SK-N-SH (cell line): ENCODE results near the gene SNAI3. TPM values are rescaled to one million over a fixed set of nuclear protein-coding genes. Genes with fewer than 3 reads are reported as not detected.

ENCODE experiments used
- CTCF ChIA-PET: fragments of 300-600, 350-600 bp; formaldehyde crosslinking; extraction: SDS; loops from one replicate; lab custom pipeline; 2021; lab: Yijun Ruan, JAX
- POLR2A ChIA-PET: fragments of 350-600 bp; sonication (Branson Sonifier 250); formaldehyde crosslinking; extraction: SDS; loops from one replicate; lab custom pipeline; 2020; ENCODE audit warnings: antibody characterized with exemption, inconsistent platforms; lab: Yijun Ruan, JAX
- DNase-seq: peaks from one replicate; pipeline ENCODE4 v3.0.0; 2012
- H2AFZ ChIP-seq: fragments of 200-600 bp; sonication (generic); 2 replicates; pipeline ENCODE4 v1.8.1; 2016; ENCODE audit warnings: antibody characterized with exemption, mild to moderate bottlenecking, low read depth
- H3F3A ChIP-seq: fragments of 200-600 bp; sonication (generic); replicated peaks from 2 replicates; pipeline ENCODE3; 2016; ENCODE audit warnings: antibody characterized with exemption, mild to moderate bottlenecking; ENCODE audit not compliant: insufficient read depth
- H3K27ac ChIP-seq, 2 experiments: fragments of 200-500 bp in 1 of 2; fragments of 200-600 bp in 1 of 2; sonication (Bioruptor generic) in 1 of 2; sonication (generic), shearing (Covaris generic) in 1 of 2; 2 replicates each; pipeline versions ENCODE4 v1.5.1 to v1.6.1; 2014 to 2016; ENCODE audit warnings: low read depth in 2 of 2, inconsistent platforms in 1 of 2, low read length in 1 of 2, mild to moderate bottlenecking in 1 of 2, mixed read lengths in 1 of 2
- H3K27me3 ChIP-seq: fragments of 200-600 bp; sonication (generic), shearing (Covaris generic); 2 replicates; pipeline ENCODE4 v1.6.1; 2016; ENCODE audit warnings: mixed run types; ENCODE audit not compliant: insufficient read depth
- H3K36me3 ChIP-seq, 2 experiments: fragments of 200-500 bp in 1 of 2; fragments of 200-600 bp in 1 of 2; sonication (Bioruptor generic) in 1 of 2; sonication (generic) in 1 of 2; replicated peaks in 1 of 2; 2 replicates each; pipeline versions ENCODE3 to v1.5.1; 2014 to 2016; ENCODE audit warnings: low read length in 1 of 2, mild to moderate bottlenecking in 1 of 2; ENCODE audit not compliant: insufficient read depth in 2 of 2, control insufficient read depth in 1 of 2
- H3K4me1 ChIP-seq, 2 experiments: fragments of 200-500 bp in 1 of 2; fragments of 200-600 bp in 1 of 2; sonication (Bioruptor generic) in 1 of 2; sonication (generic), shearing (Covaris generic) in 1 of 2; 2 replicates each; pipeline versions ENCODE4 v1.5.1 to v1.6.1; 2014 to 2016; ENCODE audit warnings: low read depth in 1 of 2, low read length in 1 of 2, mixed run types in 1 of 2; ENCODE audit not compliant: insufficient read depth in 2 of 2, control insufficient read depth in 1 of 2
- H3K4me2 ChIP-seq: fragments of 200-600 bp; sonication (generic), shearing (Covaris generic); 2 replicates; pipeline ENCODE4 v1.6.1; 2017; ENCODE audit warnings: mixed run types
- H3K4me3 ChIP-seq, 2 experiments: fragments of 200-500 bp in 1 of 2; fragments of 200-600 bp in 1 of 2; sonication (Bioruptor generic) in 1 of 2; sonication (generic), shearing (Covaris generic) in 1 of 2; 2 replicates each; pipeline versions ENCODE4 v1.5.1 to v1.8.1; 2014 to 2016; ENCODE audit warnings: low read depth in 2 of 2, inconsistent platforms in 1 of 2, low read length in 1 of 2, mild to moderate bottlenecking in 1 of 2, mixed read lengths in 1 of 2, moderate library complexity in 1 of 2
- H3K79me2 ChIP-seq: fragments of 200-600 bp; sonication (generic); 2 replicates; pipeline ENCODE4 v1.8.1; 2017; ENCODE audit warnings: mild to moderate bottlenecking; ENCODE audit not compliant: insufficient read depth
- H3K9ac ChIP-seq: fragments of 200-600 bp; sonication (generic); 2 replicates; pipeline ENCODE4 v1.6.1; 2017; ENCODE audit warnings: mixed run types
- H3K9me2 ChIP-seq: fragments of 200-600 bp; sonication (generic); 2 replicates; pipeline ENCODE4 v1.6.1; 2017; ENCODE audit warnings: mixed run types
- H3K9me3 ChIP-seq: fragments of 200-600 bp; sonication (generic); 2 replicates; pipeline ENCODE4 v1.6.1; 2017; ENCODE audit warnings: mixed run types, mild to moderate bottlenecking, moderate library complexity
- H4K20me1 ChIP-seq: fragments of 200-600 bp; sonication (generic); 2 replicates; pipeline ENCODE4 v1.6.1; 2017; ENCODE audit warnings: mild to moderate bottlenecking, mixed run types; ENCODE audit not compliant: insufficient read depth
- ELF1 ChIP-seq: IDR thresholded peaks from 2 replicates; pipeline ENCODE4 v1.4.0; 2012
- EP300 ChIP-seq, 2 experiments: IDR thresholded peaks; 2 replicates each; pipeline versions ENCODE4 v1.4.0 to v1.6.1; 2012; ENCODE audit warnings: borderline replicate concordance in 1 of 2, low read depth in 1 of 2, low read length in 1 of 2
- EZH2phosphoT487 ChIP-seq: fragments of 200-600 bp; sonication (generic); IDR thresholded peaks from 2 replicates; pipeline ENCODE4 v1.6.1; 2017; ENCODE audit warnings: low read depth, mixed run types, mild to moderate bottlenecking, antibody characterized with exemption, moderate library complexity, borderline replicate concordance
- FOXJ3 ChIP-seq: sonication (generic); formaldehyde crosslinking; IDR thresholded peaks from 2 replicates; pipeline ENCODE4 v1.5.1; 2020; ENCODE audit warnings: mild to moderate bottlenecking, missing genetic modification reagents
- FOXM1 ChIP-seq: IDR thresholded peaks from 2 replicates; pipeline ENCODE4 v1.4.0; 2012; ENCODE audit warnings: low read depth, mild to moderate bottlenecking
- GATA2 ChIP-seq: sonication (generic); formaldehyde crosslinking; IDR thresholded peaks from 2 replicates; pipeline ENCODE4 v1.5.0; 2020; ENCODE audit warnings: mild to moderate bottlenecking, missing genetic modification reagents
- MXI1 ChIP-seq: IDR thresholded peaks from 2 replicates; pipeline ENCODE4 v1.6.1; 2012; ENCODE audit warnings: mild to moderate bottlenecking, low read depth, low read length, improper control_type of control experiment
- NRF1 ChIP-seq: IDR thresholded peaks from 2 replicates; pipeline ENCODE4 v1.6.1; 2012; ENCODE audit warnings: low read depth, mild to moderate bottlenecking, low read length
- RAD21 ChIP-seq: IDR thresholded peaks from 2 replicates; pipeline ENCODE4 v1.6.1; 2012; ENCODE audit warnings: mild to moderate bottlenecking, low read length
- RCOR1 ChIP-seq: fragments of 150-350 bp; IDR thresholded peaks from 2 replicates; pipeline ENCODE4 v1.6.1; 2017; ENCODE audit warnings: antibody characterized with exemption, low read length
- RFX5 ChIP-seq: IDR thresholded peaks from 2 replicates; pipeline ENCODE4 v1.6.1; 2012; ENCODE audit warnings: mild to moderate bottlenecking, improper control_type of control experiment, low read length
- RXRA ChIP-seq: IDR thresholded peaks from 2 replicates; pipeline ENCODE4 v1.4.0; 2012; ENCODE audit warnings: low read depth, mild to moderate bottlenecking, borderline replicate concordance
- SIN3A ChIP-seq: IDR thresholded peaks from 2 replicates; pipeline ENCODE4 v1.6.1; 2012; ENCODE audit warnings: low read depth, mild to moderate bottlenecking, low read length, moderate library complexity, borderline replicate concordance
- SMC3 ChIP-seq: IDR thresholded peaks from 2 replicates; pipeline ENCODE4 v1.6.1; 2012; ENCODE audit warnings: low read depth, low read length, improper control_type of control experiment
- TEAD4 ChIP-seq: IDR thresholded peaks from 2 replicates; pipeline ENCODE4 v1.4.0; 2012; ENCODE audit warnings: mild to moderate bottlenecking, borderline replicate concordance; ENCODE audit not compliant: insufficient read depth
- YY1 ChIP-seq: IDR thresholded peaks from 2 replicates; pipeline ENCODE4 v1.4.0; 2012; ENCODE audit warnings: low read depth, mild to moderate bottlenecking
- WGBS: methylation state at CpG from one replicate; pipeline ENCODE4 v1.1.6; 2017; ENCODE audit warnings: low lambda C conversion rate; 5-methylcytosine and 5-hydroxymethylcytosine counted together
- polyA plus RNA-seq, 3 experiments: library from polyadenylated mRNA; depleted of rRNA; stranded (reverse); fragments of >200 nt; gene quantifications; 2 replicates each; pipeline ENCODE4 v1.2.3, GENCODE V29; 2012
- TF ChIP-seq, protein P1 (sequence below): fragments of 200-600 bp; sonication (generic); IDR thresholded peaks from 2 replicates; pipeline ENCODE4 v1.6.1; 2017; ENCODE audit warnings: antibody characterized with exemption, mild to moderate bottlenecking, moderate library complexity
- TF ChIP-seq, protein P2 (sequence below): fragments of 150-350 bp; IDR thresholded peaks from 2 replicates; pipeline ENCODE4 v1.6.1; 2017; ENCODE audit warnings: antibody characterized with exemption, low read length, low read depth, borderline replicate concordance
- TF ChIP-seq, protein P3 (sequence below): fragments of 150-350 bp; IDR thresholded peaks from 2 replicates; pipeline ENCODE4 v1.6.1; 2016; ENCODE audit warnings: mild to moderate bottlenecking, low read depth, low read length
- TF ChIP-seq, protein P4 (sequence below): IDR thresholded peaks from 2 replicates; pipeline ENCODE4 v1.4.0; 2012; ENCODE audit warnings: low read depth, borderline replicate concordance

The SNAI3 gene
- polyA plus RNA-seq, 1 of the 3 experiments (the other 2 are of a cell fraction): 0.03 TPM

DNA sequence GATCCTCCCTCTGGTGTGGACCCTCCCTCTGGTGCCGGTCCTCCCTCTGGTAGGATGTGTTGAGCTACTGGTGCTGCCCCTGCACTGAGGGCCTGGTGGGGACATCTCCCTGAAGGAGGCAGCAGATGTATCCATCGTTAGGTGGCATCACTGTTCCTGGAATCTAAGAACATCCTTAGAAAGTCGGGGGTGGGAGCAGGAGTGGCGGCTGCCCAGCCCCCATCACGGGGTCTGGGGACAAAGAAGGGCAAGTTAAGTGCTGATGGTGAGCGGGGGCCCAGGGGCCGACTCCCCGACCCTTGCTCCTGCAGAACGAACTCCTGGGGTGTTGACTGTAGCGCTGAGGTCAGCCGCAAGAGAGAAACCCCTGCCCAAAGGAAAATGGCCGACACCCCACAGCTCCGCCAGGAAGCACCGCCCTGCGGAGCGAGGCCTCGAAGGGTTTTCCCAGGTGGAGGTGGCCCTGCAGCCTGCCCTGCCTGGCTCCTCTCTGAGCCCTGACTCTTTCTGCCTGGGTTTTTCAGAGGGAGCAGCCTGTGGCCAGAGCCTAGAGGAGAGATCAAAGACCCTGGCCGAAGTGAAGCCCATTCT is 25.5 kb upstream of the SNAI3 start:
- Histone ChIP-seq H3K4me3 (no peak overlapping the region), H3K27me3 (no peaks in the 10 kb centered on the region), H3K9me3 (no peaks in the 10 kb centered on the region), H2AFZ (no peak overlapping the region), H3K27ac (no peak overlapping the region), H3K79me2 (peaks cover 27% of the 10 kb centered on the region), H3K36me3 (peaks cover 3 to 38% of the 10 kb centered on the region in 2 experiments), H3K9ac (no peak overlapping the region), H3K9me2 (no peaks in the 10 kb centered on the region), H3K4me1 (peaks cover 0 to 6% of the 10 kb centered on the region in 2 experiments; a peak in 2 of 4 replicates), H4K20me1 (peaks cover 5% of the 10 kb centered on the region; the same call in 1 of the 2 replicates), H3K4me2 (no peak overlapping the region), H3F3A (peaks cover 14% of the 10 kb centered on the region)
- DNase-seq: no peak
- ChIA-PET CTCF (no interaction called here), POLR2A (no interaction called here)
- TF ChIP-seq, protein P1, sequence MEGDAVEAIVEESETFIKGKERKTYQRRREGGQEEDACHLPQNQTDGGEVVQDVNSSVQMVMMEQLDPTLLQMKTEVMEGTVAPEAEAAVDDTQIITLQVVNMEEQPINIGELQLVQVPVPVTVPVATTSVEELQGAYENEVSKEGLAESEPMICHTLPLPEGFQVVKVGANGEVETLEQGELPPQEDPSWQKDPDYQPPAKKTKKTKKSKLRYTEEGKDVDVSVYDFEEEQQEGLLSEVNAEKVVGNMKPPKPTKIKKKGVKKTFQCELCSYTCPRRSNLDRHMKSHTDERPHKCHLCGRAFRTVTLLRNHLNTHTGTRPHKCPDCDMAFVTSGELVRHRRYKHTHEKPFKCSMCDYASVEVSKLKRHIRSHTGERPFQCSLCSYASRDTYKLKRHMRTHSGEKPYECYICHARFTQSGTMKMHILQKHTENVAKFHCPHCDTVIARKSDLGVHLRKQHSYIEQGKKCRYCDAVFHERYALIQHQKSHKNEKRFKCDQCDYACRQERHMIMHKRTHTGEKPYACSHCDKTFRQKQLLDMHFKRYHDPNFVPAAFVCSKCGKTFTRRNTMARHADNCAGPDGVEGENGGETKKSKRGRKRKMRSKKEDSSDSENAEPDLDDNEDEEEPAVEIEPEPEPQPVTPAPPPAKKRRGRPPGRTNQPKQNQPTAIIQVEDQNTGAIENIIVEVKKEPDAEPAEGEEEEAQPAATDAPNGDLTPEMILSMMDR: no peak
- TF ChIP-seq RAD21 (no peak), RFX5 (no peak), FOXJ3 (CRISPR knock-in tag) (no peak), TEAD4 (no peak), GATA2 (CRISPR knock-in tag) (no peak), MXI1 (no peak), ELF1 (no peak), RCOR1 (no peak), EP300 (IDR thresholded peaks at IDR 0.05; ENCODE audit: borderline replicate concordance in 1 of 2, low read depth in 1 of 2, low read length in 1 of 2) (no peak), FOXM1 (no peak), RXRA (no peak), SIN3A (no peak), EZH2phosphoT487 (no peak), YY1 (no peak), NRF1 (no peak), SMC3 (no peak)
- TF ChIP-seq, protein P2, sequence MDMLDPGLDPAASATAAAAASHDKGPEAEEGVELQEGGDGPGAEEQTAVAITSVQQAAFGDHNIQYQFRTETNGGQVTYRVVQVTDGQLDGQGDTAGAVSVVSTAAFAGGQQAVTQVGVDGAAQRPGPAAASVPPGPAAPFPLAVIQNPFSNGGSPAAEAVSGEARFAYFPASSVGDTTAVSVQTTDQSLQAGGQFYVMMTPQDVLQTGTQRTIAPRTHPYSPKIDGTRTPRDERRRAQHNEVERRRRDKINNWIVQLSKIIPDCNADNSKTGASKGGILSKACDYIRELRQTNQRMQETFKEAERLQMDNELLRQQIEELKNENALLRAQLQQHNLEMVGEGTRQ: no peak
- TF ChIP-seq, protein P3, sequence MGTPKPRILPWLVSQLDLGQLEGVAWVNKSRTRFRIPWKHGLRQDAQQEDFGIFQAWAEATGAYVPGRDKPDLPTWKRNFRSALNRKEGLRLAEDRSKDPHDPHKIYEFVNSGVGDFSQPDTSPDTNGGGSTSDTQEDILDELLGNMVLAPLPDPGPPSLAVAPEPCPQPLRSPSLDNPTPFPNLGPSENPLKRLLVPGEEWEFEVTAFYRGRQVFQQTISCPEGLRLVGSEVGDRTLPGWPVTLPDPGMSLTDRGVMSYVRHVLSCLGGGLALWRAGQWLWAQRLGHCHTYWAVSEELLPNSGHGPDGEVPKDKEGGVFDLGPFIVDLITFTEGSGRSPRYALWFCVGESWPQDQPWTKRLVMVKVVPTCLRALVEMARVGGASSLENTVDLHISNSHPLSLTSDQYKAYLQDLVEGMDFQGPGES: no peak
- TF ChIP-seq, protein P4, sequence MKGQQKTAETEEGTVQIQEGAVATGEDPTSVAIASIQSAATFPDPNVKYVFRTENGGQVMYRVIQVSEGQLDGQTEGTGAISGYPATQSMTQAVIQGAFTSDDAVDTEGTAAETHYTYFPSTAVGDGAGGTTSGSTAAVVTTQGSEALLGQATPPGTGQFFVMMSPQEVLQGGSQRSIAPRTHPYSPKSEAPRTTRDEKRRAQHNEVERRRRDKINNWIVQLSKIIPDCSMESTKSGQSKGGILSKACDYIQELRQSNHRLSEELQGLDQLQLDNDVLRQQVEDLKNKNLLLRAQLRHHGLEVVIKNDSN: no peak
- WGBS: 93% methylated on average over 14 of the region's 18 CpGs
